Activated CD4-positive, alpha-beta T cell treated with anti-CD3 and anti-CD28 coated beads, Interleukin-2, amount 50 U/mL, for 48 hours (primary cell): ENCODE data around the gene MACROH2A2.
"Not testable (repeated sequence)": the region's sequence is repeated elsewhere in the genome, so short reads cannot be mapped to it uniquely, and the experiment has no call there.

Experiments
- DNase-seq, 2 experiments: peaks; one replicate each; pipeline ENCODE4 v3.0.0-alpha.2; 2020

Gene MACROH2A2

GRCh38 chr10:70106958-70107791 lies 54.5 kb downstream of the MACROH2A2 start:
- DNase-seq = peak in 1 of 2 experiments; percentile 37

GRCh38 chr10:70109064-70109729 lies 56.6 kb downstream of the MACROH2A2 start:
- no peak for DNase-seq

DNA sequence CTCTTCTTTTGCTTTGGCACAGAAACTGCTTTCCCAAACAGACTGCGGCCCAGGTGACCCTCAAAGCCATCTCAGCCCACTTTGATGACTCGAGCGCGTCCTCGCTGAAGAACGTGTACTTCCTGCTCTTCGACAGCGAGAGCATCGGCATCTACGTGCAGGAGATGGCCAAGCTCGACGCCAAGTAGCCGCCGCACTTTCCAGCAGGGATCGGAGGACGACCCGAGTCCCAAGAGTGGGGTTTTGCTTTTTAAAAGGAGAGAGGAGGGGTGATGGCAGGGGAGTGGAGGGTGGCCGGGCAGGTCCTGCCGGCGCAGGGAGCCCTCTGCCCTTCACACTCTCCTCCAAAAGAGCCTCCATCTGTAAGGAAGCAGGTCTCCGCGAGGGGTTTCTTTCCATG lies 58.9 kb downstream of the MACROH2A2 start:
- DNase-seq = no peak

DNA sequence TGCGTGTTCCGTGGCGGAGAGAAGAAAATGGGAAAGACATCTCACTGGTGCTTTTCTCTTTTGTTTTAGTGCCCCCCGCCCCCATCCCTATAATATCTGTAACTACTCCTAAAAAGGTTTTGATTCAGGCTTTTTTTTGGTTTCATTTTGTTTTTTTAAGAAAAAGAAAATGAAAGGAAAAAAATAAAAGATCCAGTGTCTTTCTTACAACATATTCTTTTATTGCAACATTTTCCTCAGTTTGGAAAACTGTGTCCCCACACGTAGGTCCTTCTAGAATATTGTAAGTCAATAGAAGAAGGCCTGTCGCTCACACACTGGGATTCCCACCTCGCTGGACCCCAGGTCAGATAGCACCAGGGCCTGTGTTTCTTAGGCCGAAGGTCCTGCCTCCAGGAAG lies 59.4 kb downstream of the MACROH2A2 start:
- DNase-seq = no peak

DNA sequence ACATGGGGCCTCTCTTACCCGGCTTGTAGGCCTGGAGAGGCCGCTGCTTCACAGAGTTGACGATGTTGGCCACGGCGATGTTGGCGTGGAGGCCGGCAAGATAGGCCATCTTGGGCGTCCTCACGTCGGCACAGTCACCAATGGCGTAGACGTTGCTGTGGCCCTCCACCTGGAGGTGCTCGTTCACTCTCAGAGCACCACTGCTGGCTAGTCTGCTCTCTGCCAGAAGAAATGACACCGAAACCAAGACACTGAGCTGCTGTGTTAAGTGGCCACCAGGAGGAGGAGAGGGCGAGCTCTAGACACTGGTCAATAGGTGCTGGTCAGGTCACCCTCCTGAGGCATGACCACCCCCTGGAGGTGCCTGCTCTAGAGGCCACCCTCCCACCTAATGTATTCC lies 62.3 kb downstream of the MACROH2A2 start:
- DNase-seq = no peak

GRCh38 chr10:70115948-70116682 lies 63.5 kb downstream of the MACROH2A2 start:
- peak; percentile 59 to 69 for DNase-seq

DNA sequence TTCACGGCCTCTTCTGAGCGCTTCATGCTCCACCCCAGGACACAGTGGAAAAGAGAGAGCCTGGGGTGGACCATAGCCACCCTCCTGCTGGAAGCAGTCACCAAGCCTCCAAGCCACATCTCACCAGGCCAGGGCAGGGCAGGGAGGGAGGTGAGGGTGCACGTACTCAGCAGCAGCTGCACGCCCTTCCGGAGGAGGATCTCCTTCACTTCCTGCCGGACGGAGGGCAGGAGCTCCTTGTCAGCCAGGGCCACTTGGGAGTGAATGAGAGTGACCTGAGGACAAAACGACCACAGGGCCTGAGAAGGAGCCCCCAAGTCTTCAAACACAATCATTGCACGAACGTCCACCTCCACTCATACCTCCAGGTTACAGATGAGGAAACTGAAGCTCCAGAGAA lies 65.0 kb downstream of the MACROH2A2 start:
- no peak for DNase-seq

GRCh38 chr10:70118196-70118595 lies 65.5 kb downstream of the MACROH2A2 start:
- DNase-seq = no peak

GRCh38 chr10:70119197-70119596 lies 66.6 kb downstream of the MACROH2A2 start:
- no peak for DNase-seq

DNA sequence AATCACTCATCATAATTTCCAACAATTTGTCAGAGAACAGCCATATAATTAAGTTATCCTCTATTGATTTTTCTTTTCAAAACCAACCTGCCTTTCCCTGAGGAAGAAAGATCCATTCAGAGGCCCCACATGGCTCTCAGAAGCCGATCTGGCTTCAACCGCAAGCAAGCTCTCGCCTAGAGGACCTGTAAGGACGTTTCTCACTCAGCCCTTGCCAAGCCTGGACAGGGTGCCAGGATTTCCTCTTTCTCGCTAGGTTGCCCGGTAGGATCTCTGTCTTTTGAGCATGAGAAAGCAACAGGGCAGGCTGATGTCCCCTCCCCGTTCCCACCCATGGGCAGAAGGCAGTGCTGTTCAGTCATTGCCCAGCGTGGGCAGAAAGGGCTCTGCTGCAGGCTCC lies 67.0 kb downstream of the MACROH2A2 start:
- no peak for DNase-seq

GRCh38 chr10:70120417-70120816 lies 67.8 kb downstream of the MACROH2A2 start:
- DNase-seq = no peak

DNA sequence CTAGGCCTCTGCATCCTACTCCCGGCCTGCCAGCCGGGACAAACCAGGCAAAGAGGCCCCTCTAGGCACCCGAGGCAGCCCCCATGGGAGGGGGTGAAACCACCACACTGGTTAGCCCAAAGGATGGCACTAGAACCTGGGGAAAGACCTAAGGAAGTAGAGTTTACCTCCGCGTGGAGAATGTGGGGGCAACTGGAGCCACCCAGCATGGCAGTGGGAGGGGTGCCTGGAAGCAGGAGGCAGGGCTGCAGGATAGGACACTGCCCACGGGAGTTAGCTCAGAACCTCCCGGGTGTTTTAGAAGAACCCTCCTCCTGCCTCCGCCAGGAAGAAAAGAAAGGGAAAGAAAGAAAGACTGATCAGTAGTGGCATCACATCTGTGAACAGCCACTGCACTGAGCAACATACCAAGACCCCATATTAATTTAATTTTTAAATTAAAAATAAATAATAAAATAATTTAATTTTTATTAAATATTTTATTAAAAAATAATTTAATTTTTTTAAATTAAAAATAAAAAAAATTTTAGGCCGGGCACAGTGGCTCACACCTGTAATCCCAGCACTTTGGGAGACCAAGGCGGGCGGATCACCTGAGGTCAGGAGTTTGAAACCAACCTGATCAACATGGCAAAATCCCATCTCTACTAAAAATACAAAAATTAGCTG lies 68.8 kb downstream of the MACROH2A2 start:
- DNase-seq = no peak

DNA sequence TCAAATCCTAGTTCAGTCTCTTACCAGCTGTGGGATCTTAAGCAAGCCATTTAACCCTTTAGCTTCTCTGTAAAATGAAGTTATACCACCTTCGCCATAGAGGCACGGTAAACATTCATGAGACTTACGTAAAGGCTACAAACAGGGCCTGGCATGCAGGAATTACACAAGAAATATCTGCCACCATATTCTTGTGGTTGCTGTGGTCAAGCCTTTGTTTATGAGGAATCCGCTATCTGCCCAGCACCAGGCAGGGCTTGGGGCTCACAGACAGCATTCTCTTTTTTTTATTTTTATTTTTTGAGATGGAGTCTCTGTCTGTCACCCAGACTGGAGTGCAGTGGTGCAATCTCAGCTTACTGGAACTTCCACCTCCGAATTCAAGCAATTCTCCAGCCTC lies 70.1 kb downstream of the MACROH2A2 start:
- DNase-seq = no peak

GRCh38 chr10:70123166-70123565 lies 70.5 kb downstream of the MACROH2A2 start:
- DNase-seq = not testable (repeated sequence)

DNA sequence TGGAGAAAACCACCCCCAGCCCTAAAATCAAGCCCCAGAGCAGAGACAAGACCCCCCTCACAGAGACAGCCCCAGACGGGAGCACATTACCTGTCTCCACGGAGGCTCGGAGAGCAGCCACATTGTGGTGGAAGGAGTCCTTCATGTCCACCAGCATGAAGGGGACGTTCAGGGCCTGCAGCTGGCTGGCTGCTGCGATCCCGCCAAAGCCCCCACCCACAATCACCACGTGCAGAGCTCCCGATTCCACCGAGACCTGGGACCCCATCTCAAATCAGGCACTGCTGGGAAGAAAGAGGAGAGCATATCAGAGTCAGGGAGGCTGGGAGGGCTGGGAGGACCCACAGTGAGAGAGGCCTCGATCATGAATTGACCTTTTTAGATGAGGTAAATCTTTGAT lies 71.2 kb downstream of the MACROH2A2 start:
- no peak for DNase-seq

DNA sequence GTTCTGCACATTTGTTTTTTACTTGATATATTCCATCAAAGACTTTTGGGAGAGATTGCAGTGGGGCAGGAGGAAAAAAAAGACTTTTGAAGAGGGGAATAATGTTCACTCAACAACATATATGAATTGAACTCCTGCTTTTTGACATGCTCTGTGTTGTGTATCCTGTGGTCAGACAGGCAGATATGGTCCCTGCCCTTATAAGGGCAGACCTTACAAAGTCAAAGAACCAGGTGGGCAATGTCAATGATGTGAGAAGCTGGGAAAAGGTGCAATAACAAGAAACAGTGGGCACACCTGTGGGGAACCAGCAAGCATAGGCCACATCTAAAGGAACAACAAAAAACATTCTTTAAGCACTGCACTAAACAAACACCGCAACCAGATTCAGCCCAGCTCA lies 71.8 kb downstream of the MACROH2A2 start:
- DNase-seq = no peak

- no peak for DNase-seq
Observed at GRCh38 chr10:70124918-70125317, 72.3 kb downstream of the MACROH2A2 start.

DNA sequence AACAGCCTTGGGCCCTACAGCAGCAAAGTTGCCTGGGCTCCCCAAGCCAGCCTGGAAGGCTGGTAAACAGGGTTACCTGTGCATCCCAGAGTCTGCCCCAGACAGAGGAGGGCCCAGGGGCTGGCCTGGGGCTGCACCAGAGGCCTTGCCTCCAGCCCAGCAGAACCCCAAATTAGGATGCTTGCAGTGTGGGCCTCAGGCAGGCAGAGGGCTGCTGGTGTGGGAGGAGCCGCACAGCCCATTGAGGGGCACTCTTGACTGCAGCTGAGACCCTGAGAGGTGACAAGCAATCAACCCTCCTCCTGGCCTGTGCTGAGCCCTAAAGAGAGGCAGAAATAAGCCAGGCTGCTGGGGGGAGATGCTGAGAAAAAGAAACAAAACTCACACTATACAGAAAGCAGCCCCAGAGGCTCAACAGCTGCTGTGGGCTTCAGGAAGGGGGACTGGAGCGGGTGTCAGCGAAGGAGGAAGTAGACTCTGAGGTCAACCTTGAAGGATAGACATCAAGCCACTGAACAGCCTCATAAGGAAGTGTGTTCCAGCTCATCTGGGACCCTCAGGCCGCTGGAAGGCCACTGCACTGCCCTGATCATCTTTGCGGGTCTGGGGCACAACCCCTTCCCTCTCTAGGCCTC lies 73.4 kb downstream of the MACROH2A2 start:
- DNase-seq = no peak

GRCh38 chr10:70126700-70127395 lies 74.2 kb downstream of the MACROH2A2 start:
- DNase-seq = no peak

DNA sequence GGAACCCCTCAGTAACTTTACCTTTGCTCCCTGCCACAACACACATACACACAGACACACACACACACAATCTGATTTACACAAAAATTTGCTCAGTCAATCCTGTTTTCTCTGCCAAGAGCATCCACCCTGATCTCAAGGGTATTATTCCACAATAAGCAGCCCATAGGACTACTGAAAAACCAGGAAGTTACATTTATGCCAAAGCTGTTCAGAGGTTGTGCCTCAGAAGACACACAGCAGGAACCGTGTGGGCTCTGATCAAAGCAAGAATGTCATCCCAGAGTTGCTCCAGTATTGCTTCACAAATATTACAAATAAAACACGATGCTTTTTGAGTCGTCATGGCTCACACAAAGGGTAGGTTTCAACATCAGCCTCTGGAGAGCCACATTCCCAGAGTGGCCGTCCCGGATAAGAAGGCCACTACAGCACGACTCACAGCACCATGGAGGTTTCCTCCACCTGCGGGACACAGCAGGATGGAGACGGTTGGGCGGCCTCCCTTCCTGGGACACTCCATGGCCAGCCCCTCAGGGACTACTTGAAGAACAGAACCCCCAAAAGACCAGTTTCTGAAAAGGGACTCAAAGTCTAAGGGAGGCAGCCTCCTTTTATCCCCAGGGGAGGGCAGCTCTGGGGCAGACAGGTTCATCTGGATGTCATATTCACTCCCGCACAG lies 78.4 kb downstream of the MACROH2A2 start:
- no peak for DNase-seq

DNA sequence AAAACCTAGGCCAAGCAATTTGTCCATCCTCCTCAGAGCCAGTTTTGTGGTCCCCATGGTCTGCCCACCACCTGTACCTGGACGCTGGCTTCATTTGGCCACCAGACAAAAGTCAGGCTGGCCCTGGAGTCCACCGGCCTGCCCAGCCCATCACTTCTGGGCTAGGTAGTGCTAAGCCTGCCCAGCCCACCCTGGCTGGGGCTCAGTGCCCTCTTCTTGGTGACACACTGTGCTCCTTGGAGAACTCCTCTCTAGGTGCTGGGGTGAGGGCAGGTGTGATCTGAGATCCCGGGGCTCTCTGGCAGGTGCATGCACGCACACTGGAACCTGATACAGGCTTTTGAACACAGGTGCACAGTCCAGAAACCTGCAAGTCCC lies 78.9 kb downstream of the MACROH2A2 start:
- no peak for DNase-seq
